Myometrial cell (primary cell): ENCODE data around the gene ANXA8L1. TPM values are rescaled to one million over a fixed set of nuclear protein-coding genes. Genes with fewer than 3 reads are reported as not detected.

Experiments used
- total RNA-seq: library from RNA; depleted of rRNA; stranded (reverse); fragments of >200 nt; gene quantifications from 2 replicates; pipeline ENCODE4 v1.2.3, GENCODE V29; 2015

Gene ANXA8L1, protein sequence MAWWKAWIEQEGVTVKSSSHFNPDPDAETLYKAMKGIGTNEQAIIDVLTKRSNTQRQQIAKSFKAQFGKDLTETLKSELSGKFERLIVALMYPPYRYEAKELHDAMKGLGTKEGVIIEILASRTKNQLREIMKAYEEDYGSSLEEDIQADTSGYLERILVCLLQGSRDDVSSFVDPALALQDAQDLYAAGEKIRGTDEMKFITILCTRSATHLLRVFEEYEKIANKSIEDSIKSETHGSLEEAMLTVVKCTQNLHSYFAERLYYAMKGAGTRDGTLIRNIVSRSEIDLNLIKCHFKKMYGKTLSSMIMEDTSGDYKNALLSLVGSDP
- total RNA-seq = 0.86 and 2.7 TPM in 2 replicates

DNA sequence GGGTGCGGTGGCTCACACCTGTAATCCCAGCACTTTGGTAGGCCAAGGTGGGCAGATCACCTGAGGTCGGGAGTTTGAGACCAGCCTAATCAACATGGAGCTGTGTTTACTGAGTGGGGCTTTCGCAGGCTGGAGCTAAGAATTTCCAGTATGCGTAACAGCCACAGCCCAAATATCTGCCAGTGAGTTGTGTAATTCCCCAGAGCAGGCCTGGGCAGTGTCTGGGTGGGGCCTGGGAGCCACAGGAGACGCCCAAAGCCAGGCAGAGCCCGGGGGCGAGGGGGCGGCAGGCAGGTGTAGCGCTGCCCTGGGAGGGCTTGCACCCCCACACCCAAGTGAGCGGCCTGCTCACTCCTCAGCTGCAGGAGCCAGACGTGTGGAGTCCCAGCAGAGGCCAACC lies at the start of gene ANXA8L1:
TSS of gene ANXA8L1 (plus strand) at position 371 of the 400 bp plus-strand sequence. CDS start 76 bp downstream, outside the sequence.

Other genes with a start within 250 kb of the ANXA8L1 start
- not detected in 2 replicates for gene ANTXRL, start 88.8 kb upstream of the ANXA8L1 start, total RNA-seq
- not detected in 2 replicates for gene NPY4R, start 90.2 kb downstream of the ANXA8L1 start, total RNA-seq
- gene GPRIN2, start 180.9 kb downstream of the ANXA8L1 start, total RNA-seq = not detected in 2 replicates
- gene SYT15, start 203.4 kb downstream of the ANXA8L1 start, total RNA-seq = not detected in 2 replicates